ENCODE data around the gene NLK. TPM values are rescaled to one million over a fixed set of nuclear protein-coding genes. Genes with fewer than 3 reads are reported as not detected.
A peak's percentile ranks its signal among the peaks of the same experiment; 100 is the strongest.

Gene NLK
- total RNA-seq, 1 experiment from 2014 or later, result 31.8 TPM

- Histone ChIP-seq H3K4ac (ENCODE audit: low read depth, low read length) (no peak overlapping the region), H4K8ac (replicated peaks; ENCODE audit: insufficient read length, low read depth, low read length) (no peak overlapping the region), H3K27me3 (ENCODE audit: insufficient read depth, low read length) (no peaks in the 10 kb centered on the region), H2AK5ac (ENCODE audit: insufficient read length, low read length) (no peak overlapping the region), H2BK5ac (ENCODE audit: insufficient read length, low read length) (no peak overlapping the region), H3K79me2 (ENCODE audit: insufficient read depth, low read length) (peaks cover 50% of the 10 kb centered on the region; the same call in 1 of the 2 replicates), H4K5ac (ENCODE audit: insufficient read length, low read depth, low read length) (no peak overlapping the region), H3K4me1 (ENCODE audit: insufficient read depth, low read length) (peaks cover 10% of the 10 kb centered on the region; the same call in 1 of the 2 replicates), H3K23ac (ENCODE audit: insufficient read length, low read depth, low read length) (no peak overlapping the region), H2BK20ac (ENCODE audit: low read depth, low read length, poor library complexity, severe bottlenecking) (no peak overlapping the region), H4K91ac (ENCODE audit: insufficient read length, low read depth, low read length) (no peak overlapping the region), H3T11ph (ENCODE audit: low read length) (no peak overlapping the region), H2BK120ac (ENCODE audit: low read depth, low read length, poor library complexity, severe bottlenecking) (no peak overlapping the region), H4K20me1 (ENCODE audit: control insufficient read depth, insufficient read depth, insufficient read length) (no peaks in the 10 kb centered on the region), H3K4me2 (ENCODE audit: insufficient read depth, insufficient read length, low read length) (peak overlapping the region; percentile 36), H2BK12ac (ENCODE audit: insufficient read length, low read depth, low read length) (no peak overlapping the region), H3K23me2 (ENCODE audit: insufficient read length, low read depth, low read length, poor library complexity, severe bottlenecking) (peaks cover 8% of the 10 kb centered on the region), H2AFZ (ENCODE audit: low read length) (no peak overlapping the region), H3K18ac (ENCODE audit: insufficient read length, low read depth, low read length) (no peak overlapping the region), H3K79me1 (ENCODE audit: insufficient read depth, low read depth, low read length, poor library complexity, severe bottlenecking) (peaks cover 8% of the 10 kb centered on the region), H3K56ac (ENCODE audit: insufficient read length, low read depth, low read length) (no peak overlapping the region), H3K9me3 (ENCODE audit: control insufficient read depth, low read depth, low read length) (no peaks in the 10 kb centered on the region), H3K27ac (ENCODE audit: insufficient read length, low read depth, low read length) (no peak overlapping the region), H3K14ac (ENCODE audit: insufficient read depth, low read length) (no peak overlapping the region), H3K9ac (ENCODE audit: extremely low read depth, insufficient read length, low read length) (no peak overlapping the region), H2BK15ac (ENCODE audit: low read depth, low read length) (no peak overlapping the region)
- Mint-ChIP-seq H3K9me3 (no peaks in the 10 kb centered on the region; a peak in 1 of 5 replicates), H3K36me3 (ENCODE audit: insufficient read depth in 1 of 3, low read depth in 3 of 3) (peaks cover 6 to 21% (median 12%) of the 10 kb centered on the region in 3 experiments; a peak in 5 of 7 replicates), H3K27me3 (ENCODE audit: low read depth) (no peaks in the 10 kb centered on the region), H3K4me1 (peaks cover 66 to 76% of the 10 kb centered on the region in 2 experiments), H3K27ac (peak overlapping the region in 1 of 3 experiments; percentile 48; a peak in 1 of 7 replicates), H3K4me3 (peak overlapping the region in 1 of 2 experiments; percentile 62; a peak in 2 of 5 replicates)
- DNase-seq, result no peak
- no CpG with 5 or more reads among the region's 3 CpGs for WGBS (ENCODE audit: extremely low coverage, insufficient read length, low lambda C conversion rate)
- TF ChIP-seq CTCF (conservative IDR thresholded peaks at IDR 0.05), result no peak
Measured at GRCh38 chr17:28045304-28045703, 2.8 kb downstream of the NLK start.

All from H9 (cell line).